ENCODE results near the gene TMEM141. TPM values are rescaled to one million over a fixed set of nuclear protein-coding genes. Genes with fewer than 3 reads are reported as not detected.

The TMEM141 gene
- total and polyA plus RNA-seq, 10 of the 15 experiments (the other 5 are each of a cell fraction or from before 2014, with no cell fraction given), result 7.8 to 48.6 (median 34.4) TPM

DNA sequence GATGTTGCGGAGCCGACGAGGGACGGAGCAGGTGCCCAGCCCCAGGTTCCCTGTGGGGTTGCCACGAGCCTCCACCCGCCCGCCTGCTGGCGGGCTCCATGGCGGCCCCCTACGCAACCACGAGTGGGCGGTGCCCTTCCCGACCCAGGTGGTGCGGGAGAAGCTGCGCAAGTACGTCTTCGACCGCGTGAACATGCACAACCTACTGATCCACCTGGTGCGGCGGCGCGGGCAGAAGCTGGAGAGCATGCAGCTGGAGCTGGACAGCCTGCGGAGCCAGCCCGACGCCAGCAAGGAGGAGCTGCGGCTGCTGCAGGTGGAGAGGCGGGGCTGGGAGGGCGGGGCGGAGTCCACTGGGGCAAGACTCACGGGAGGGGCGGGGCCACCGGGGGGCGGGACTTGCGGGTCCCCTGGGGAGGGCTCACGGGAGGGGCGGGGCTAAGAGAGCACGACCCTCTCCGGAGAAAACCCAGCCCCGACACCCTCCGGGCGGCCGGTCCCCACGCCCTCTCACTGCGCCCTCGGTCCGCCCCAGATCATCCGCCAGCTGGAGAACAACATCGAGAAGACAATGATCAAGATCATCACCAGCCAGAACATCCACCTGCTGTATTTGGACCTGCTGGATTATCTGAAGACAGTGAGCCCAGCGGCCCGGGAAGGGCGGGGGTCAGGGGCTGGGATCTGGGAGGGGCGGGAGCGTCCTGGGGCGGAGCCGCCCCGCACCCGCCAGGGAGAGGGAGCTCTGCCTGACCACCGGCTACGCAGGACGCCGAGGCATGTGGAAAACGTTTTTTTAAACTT, 8.9 kb downstream of the TMEM141 start:
- CTCF ChIA-PET, result interaction anchor here (0.7 to 1.2 kb wide), 6 partner anchors 8 to 268 kb away, joined by 3 to 5 read pairs (median 4); no protein-coding TSS in a partner anchor
- FAIRE-seq (peak; percentile 84), ATAC-seq (peak; percentile 81), DNase-seq (ENCODE audit: low read depth, low spot score) (no peak)
- Histone ChIP-seq H3K27me3 (replicated peaks in 1 of 2; ENCODE audit: control insufficient read depth in 2 of 2, insufficient read depth in 2 of 2, low read length in 1 of 2) (no peaks in the 10 kb centered on the region), H3K4me1 (ENCODE audit: control insufficient read depth, insufficient read depth, low read length) (peaks cover 12% of the 10 kb centered on the region; the same call in 1 of the 2 replicates), H3K4me2 (ENCODE audit: control insufficient read depth, insufficient read depth) (peak overlapping the region; percentile 91), H4K20me1 (ENCODE audit: control insufficient read depth, insufficient read depth) (no peaks in the 10 kb centered on the region), H3K36me3 (ENCODE audit: control insufficient read depth in 2 of 2, insufficient read depth in 2 of 2, low read length in 1 of 2) (no peaks in the 10 kb centered on the region), H2AFZ (ENCODE audit: control insufficient read depth, low read depth, low read length) (peak overlapping the region; percentile 83), H3K9me3 (replicated peaks; ENCODE audit: control insufficient read depth, insufficient read depth, low read length) (no peaks in the 10 kb centered on the region), H3K27ac (ENCODE audit: control insufficient read depth, insufficient read depth) (no peak overlapping the region), H3K9ac (ENCODE audit: control insufficient read depth, insufficient read depth, low read length) (peak overlapping the region; percentile 27; the same call in 1 of the 2 replicates), H3K4me3 (peak overlapping the region; percentile 67; the same call in 1 of the 2 replicates), H3K79me2 (ENCODE audit: control insufficient read depth, insufficient read depth, low read length) (no peaks in the 10 kb centered on the region)
- in situ Hi-C loops (cut with MboI) (loop anchor here (5.0 kb wide), 1 partner anchor 237 kb away; no protein-coding TSS in a partner anchor), intact Hi-C loops (cut with micrococcal nuclease; ENCODE audit: unreplicated experiment) (loop anchor here (10.0 kb wide), 2 partner anchors 85 to 145 kb away; partner anchors contain the start of genes C8G, FBXW5 and TRAF2)
- BruUV-seq (replicated peaks), result no TSS peak
- RAD21 ChIA-PET (ENCODE audit: unreplicated experiment), result interaction anchor here (1.0 to 1.5 kb wide), 3 partner anchors 10 to 236 kb away, joined by 3 to 6 read pairs (median 4); no protein-coding TSS in a partner anchor
- WGBS (ENCODE audit: insufficient coverage, insufficient replicate concordance, low lambda C conversion rate, missing lambda C conversion rate), result 2% methylated on average over 47 of the region's 63 CpGs
- SMC1A ChIA-PET (ENCODE audit: uncharacterized antibody, unreplicated experiment), result no interaction called here
- POLR2A ChIA-PET, result interaction anchor here (0.5 to 1.0 kb wide), 3 partner anchors 8 to 12 kb away, joined by 3 read pairs; no protein-coding TSS in a partner anchor
- no peak for TF ChIP-seq SIN3A (IDR thresholded peaks at IDR 0.05; ENCODE audit: low read depth, low read length)
- TF ChIP-seq, protein P1, sequence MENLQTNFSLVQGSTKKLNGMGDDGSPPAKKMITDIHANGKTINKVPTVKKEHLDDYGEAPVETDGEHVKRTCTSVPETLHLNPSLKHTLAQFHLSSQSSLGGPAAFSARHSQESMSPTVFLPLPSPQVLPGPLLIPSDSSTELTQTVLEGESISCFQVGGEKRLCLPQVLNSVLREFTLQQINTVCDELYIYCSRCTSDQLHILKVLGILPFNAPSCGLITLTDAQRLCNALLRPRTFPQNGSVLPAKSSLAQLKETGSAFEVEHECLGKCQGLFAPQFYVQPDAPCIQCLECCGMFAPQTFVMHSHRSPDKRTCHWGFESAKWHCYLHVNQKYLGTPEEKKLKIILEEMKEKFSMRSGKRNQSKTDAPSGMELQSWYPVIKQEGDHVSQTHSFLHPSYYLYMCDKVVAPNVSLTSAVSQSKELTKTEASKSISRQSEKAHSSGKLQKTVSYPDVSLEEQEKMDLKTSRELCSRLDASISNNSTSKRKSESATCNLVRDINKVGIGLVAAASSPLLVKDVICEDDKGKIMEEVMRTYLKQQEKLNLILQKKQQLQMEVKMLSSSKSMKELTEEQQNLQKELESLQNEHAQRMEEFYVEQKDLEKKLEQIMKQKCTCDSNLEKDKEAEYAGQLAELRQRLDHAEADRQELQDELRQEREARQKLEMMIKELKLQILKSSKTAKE (IDR thresholded peaks at IDR 0.05; ENCODE audit: low read depth, poor library complexity, severe bottlenecking), result no peak
- no peak for TF ChIP-seq BMI1 (IDR thresholded peaks at IDR 0.05; ENCODE audit: borderline replicate concordance)
- TF ChIP-seq MXI1 (IDR thresholded peaks at IDR 0.05; ENCODE audit: low read depth, low read length), result no peak
- no peak for TF ChIP-seq RB1 (IDR thresholded peaks at IDR 0.05; ENCODE audit: borderline replicate concordance)
- TF ChIP-seq, protein P2, sequence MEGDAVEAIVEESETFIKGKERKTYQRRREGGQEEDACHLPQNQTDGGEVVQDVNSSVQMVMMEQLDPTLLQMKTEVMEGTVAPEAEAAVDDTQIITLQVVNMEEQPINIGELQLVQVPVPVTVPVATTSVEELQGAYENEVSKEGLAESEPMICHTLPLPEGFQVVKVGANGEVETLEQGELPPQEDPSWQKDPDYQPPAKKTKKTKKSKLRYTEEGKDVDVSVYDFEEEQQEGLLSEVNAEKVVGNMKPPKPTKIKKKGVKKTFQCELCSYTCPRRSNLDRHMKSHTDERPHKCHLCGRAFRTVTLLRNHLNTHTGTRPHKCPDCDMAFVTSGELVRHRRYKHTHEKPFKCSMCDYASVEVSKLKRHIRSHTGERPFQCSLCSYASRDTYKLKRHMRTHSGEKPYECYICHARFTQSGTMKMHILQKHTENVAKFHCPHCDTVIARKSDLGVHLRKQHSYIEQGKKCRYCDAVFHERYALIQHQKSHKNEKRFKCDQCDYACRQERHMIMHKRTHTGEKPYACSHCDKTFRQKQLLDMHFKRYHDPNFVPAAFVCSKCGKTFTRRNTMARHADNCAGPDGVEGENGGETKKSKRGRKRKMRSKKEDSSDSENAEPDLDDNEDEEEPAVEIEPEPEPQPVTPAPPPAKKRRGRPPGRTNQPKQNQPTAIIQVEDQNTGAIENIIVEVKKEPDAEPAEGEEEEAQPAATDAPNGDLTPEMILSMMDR (IDR thresholded peaks at IDR 0.05 in 2 of 3, conservative IDR thresholded peaks at IDR 0.05 in 1 of 3; ENCODE audit: control insufficient read depth in 2 of 3, extremely low read depth in 1 of 3, insufficient read depth in 1 of 3, low read depth in 3 of 3, low read length in 3 of 3), result no peak
- TF ChIP-seq ZSCAN29 (IDR thresholded peaks at IDR 0.05), result no peak
- peak; percentile 68 for TF ChIP-seq POLR2A (IDR thresholded peaks at IDR 0.05; ENCODE audit: low read depth, low read length)
- no peak for TF ChIP-seq ZNF274 (IDR thresholded peaks at IDR 0.05; ENCODE audit: insufficient read depth, insufficient read length)
- TF ChIP-seq YY1 (IDR thresholded peaks at IDR 0.05; ENCODE audit: low read depth, low read length), result peak; percentile 43; the same call in 1 of the 2 replicates
- peak; percentile 73 for TF ChIP-seq TCF12 (IDR thresholded peaks at IDR 0.05; ENCODE audit: low read depth, low read length)
- TF ChIP-seq TCF3 (IDR thresholded peaks at IDR 0.05; ENCODE audit: borderline replicate concordance, insufficient read depth, low read depth, low read length), result 0 out of 2 replicates have a peak, but pooled peaks have one; percentile 18
- 0 out of 3 replicates have a peak, but pooled peaks of 1 of the 2 experiments have one; percentile 4 for TF ChIP-seq EGR1 (IDR thresholded peaks at IDR 0.05; ENCODE audit: borderline replicate concordance in 1 of 2, low read depth in 2 of 2, low read length in 2 of 2)
- TF ChIP-seq, protein P3, sequence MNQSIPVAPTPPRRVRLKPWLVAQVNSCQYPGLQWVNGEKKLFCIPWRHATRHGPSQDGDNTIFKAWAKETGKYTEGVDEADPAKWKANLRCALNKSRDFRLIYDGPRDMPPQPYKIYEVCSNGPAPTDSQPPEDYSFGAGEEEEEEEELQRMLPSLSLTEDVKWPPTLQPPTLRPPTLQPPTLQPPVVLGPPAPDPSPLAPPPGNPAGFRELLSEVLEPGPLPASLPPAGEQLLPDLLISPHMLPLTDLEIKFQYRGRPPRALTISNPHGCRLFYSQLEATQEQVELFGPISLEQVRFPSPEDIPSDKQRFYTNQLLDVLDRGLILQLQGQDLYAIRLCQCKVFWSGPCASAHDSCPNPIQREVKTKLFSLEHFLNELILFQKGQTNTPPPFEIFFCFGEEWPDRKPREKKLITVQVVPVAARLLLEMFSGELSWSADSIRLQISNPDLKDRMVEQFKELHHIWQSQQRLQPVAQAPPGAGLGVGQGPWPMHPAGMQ (IDR thresholded peaks at IDR 0.05; ENCODE audit: borderline replicate concordance), result no peak
- TF ChIP-seq MEF2B (IDR thresholded peaks at IDR 0.05; ENCODE audit: partially characterized antibody, poor library complexity, severe bottlenecking), result peak; percentile 76
- TF ChIP-seq SRF (IDR thresholded peaks at IDR 0.05; ENCODE audit: low read depth in 2 of 2, low read length in 2 of 2), result no peak
- TF ChIP-seq POU2F2 (IDR thresholded peaks at IDR 0.05; ENCODE audit: borderline replicate concordance, low read depth, low read length), result no peak
